ENCODE results near the gene GMPR2. TPM values are rescaled to one million over a fixed set of nuclear protein-coding genes. Genes with fewer than 3 reads are reported as not detected.
A peak's percentile ranks its signal among the peaks of the same experiment; 100 is the strongest.
"Not testable (repeated sequence)": the region's sequence is repeated elsewhere in the genome, so short reads cannot be mapped to it uniquely, and the experiment has no call there.

The GMPR2 gene
- total RNA-seq, 1 donor from 2014 or later, result 30.3 TPM

DNA sequence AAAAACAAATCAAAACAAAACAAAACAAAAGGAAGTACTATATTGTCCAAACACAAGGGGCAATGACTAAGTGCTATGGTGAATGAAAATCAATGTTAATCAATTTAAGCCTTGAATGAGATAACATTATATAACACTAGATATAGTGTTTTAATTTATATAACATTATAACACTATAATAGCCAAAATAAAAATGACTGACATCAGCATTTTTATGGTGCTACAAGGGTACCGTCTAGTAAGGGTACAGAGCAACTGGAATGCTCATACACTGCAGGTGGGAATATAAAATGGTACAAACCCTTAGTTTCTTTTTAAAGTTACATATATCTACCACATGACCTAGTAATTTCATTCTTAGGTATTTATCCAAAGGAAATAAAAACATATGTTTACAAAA, 6.3 kb upstream of the GMPR2 start:
- ATAC-seq, result no peak

DNA sequence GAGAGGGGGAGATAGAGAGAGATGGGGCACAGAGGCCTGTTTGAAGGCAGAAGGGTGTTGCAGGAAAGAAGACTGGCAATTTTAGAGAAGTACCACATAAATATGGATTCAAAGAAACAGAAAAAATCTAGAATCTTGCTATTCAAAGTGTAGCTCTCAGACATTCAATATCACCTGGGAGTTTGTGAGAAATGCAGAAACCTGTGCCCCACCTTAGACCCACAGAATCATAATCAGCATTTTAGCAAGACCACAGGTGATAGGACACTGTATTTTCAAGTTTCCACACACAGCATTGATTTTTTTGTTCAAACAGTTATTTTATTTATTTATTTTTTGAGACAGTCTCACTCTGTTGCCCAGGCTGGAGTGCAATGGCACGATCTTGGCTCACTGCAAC, 3.8 kb upstream of the GMPR2 start:
- ATAC-seq, result no peak
- DNase-seq (ENCODE audit: low spot score), result no peak

More for the DNA sequence above, 6.3 kb upstream of the GMPR2 start:
- no peak for DNase-seq (ENCODE audit: low spot score)

DNA sequence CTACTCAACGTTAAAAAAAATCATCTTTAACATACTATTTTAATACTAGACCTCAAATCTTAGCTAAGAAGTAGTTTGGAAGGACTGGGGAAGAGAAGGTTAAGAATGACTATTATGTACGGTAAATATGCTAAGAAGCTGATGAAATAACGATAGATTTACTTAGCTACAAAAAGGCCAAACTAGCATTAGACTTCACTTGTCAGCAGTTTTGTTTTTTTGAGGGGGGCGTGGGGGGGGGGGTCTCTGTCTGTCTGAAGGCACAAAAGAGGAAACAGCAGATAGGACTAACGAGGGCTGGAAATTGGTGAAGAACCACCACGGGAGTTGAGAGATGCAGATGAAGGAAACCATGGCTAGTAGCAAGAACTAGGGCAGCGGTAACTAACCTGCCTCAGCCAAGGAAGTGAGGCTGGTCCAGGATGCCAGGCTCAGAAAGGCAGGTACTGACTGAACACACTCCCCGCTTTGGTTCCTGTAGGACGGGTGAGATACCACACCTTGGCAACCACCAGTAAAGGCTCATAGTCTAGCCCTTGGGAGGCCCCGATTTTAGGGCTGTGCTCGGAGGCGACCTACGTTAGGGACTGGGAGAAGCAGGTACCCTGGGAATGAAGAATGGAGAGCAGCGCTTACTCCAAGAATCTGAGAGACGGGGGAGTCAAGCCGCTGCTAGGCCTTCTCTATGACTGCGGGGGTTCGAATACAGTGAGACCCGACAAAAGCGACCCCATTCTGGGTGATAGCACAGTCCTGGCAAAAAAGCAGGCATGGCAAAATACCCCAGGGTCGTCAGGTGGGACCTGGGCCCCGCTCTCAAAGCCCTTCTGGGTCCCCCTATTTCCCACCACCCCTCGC, 1.2 kb upstream of the GMPR2 start:
- ATAC-seq (no peak), DNase-seq (ENCODE audit: low spot score) (no peak)

DNA sequence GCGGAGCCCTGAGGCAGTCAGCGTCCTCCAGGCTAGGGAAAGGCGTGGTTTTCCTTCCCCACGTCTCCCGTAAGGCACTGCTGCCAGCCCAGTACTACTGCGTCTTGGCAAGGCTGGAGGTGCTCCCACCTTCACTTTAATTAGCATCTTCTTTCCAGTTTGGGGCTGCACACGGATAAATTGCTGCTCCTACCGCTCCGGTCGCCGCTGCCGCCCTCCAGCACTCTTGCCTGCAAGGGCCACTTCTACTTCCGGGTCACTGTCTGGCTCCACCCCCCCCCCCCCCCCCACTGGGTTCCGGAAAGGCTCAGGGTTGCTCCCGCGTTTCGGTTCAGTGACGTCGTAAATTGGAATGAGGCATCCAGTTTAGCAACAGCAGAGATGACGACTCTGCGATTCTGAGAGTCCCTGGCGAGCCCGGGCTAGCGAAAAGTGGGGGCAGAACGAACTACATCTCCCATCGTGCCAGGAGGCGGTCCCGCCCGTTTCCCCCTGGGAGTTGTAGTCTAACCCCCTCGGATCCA, 546 bp upstream of the GMPR2 start, which contains the start of gene NEDD8:
NEDD8 (minus strand) TSS at position 247 of the 524 bp plus-strand sequence; CDS start at position 147, 100 bp downstream.
- ATAC-seq (peak; percentile 91), DNase-seq (ENCODE audit: low spot score) (peak; percentile 91)

DNA sequence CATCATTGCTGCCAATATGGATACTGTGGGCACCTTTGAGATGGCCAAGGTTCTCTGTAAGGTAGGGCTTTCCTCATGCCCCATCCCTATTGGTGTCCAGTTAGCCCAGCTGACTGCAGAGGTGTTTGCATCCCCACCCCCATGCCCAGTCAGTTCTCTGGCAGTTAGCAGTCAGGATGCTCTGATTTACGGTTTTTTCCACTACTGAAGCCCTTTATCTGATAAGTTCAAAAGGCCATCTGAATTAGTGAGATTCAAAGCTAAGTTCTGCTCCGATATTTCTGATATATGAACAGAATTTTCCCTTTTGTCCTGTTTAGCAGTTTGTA, 773 bp downstream of the GMPR2 start:
- peak; percentile 37 for DNase-seq (ENCODE audit: low spot score)

DNA sequence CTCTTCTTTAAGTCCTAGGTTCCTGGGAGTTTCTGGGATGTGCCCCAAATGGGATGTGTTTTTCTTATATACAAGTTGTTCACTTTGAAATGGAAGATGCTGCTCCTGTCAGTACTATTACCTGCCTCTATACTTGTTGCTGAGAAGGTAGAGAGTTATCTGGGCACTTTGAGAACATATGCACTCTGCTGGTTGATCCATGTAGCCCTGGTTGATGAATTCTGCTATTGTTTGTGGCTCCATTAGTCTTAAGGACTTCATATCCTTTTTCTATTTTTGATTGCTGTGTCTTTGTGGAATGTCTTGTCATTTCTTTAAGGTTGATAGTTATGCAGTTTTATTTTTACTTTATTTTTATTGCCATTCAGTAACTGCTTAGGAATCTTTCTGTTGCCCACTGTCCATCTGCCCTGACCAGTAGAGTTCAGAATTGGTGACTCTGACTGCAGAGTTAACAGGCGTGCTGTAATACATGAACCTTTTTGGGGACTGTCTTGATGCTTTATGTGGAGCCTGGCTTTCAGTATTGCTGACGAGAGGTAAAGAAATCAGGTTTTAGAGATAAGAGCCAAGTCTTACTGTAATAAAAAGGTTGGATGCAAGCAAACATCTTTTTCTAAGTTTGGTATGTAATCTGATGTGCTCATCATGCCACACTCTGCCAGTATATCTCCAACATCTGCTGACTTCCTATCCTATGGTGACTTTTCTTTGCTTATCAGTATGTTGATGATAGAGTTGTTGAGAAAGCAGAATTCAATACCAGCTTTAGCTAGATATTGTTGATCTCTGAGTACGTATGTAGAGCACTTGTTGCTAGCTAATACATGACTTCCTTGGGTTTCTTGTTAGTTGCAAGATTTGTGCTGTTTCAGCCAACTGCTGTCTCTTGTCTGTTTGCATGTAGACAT, 1.6 kb downstream of the GMPR2 start:
- ATAC-seq (no peak), DNase-seq (ENCODE audit: low spot score) (no peak)

More for the DNA sequence above, 773 bp downstream of the GMPR2 start:
- no peak for ATAC-seq

DNA sequence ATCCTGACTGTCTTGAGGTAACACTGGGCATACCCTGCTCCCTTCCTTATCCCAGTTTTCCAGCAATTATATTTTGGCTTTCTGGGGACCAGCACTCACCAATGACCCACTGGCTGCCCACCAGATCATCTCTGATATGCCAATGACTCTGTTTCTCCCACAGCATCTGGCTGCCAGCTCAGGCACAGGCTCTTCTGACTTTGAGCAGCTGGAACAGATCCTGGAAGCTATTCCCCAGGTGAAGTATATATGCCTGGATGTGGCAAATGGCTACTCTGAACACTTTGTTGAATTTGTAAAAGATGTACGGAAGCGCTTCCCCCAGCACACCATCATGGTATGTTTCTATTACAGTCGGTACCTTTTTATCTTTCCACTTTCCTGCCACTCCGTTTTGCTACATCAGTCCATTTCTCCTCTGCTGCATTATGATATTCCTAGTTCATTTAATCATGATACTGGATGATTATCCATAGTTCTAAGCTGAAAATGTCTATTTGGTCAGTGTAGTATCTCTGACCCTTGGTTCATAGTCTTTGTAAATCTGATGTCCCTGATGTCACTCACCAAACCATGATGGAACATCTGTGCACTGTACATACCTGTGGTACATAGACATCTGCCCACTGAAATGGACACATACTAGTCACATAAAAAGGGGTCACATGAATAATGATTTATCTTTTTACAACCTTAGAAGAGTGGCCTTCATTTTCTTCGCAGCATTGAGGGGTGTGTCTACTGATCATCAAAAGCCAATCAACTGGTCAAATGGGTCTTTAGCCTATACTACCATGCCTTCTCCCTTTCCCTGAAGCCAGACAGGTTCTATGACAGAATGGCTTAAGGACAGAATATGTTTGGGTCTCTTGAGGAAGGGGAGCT, 3.3 kb downstream of the GMPR2 start:
- DNase-seq (ENCODE audit: low spot score) (peak; percentile 33), ATAC-seq (no peak)

DNA sequence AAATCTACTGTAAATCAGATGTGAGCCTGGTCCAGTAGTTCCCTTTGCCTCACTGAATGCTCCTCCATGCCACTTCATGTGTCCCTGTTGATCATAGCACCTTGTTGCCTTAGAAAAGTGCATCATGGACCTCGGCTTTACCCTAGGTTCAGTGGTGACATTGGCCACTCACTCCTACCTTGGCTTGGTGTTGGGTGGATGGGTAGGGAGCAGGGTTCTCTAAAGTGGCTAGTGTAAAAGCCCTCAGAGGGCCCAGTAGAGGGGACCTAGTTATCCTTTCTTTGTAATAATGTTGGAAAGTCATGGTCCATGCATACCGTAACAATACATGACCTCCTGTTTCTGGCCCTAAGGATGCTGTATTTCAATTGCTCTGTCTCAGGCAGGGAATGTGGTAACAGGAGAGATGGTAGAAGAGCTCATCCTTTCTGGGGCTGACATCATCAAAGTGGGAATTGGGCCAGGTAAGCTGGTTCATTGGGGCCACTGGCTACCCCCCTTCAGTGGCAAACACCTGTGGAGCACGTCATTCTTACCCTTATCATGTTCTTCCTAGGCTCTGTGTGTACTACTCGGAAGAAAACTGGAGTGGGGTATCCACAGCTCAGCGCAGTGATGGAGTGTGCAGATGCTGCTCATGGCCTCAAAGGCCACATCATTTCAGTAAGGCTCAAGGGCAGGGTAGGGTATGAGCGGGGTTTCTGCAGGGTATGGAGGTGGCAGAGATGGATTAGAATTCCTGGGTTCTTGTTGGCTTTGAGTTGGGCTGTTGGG, 4.1 kb downstream of the GMPR2 start:
- peak; percentile 31 for DNase-seq (ENCODE audit: low spot score)
- ATAC-seq, result no peak

DNA sequence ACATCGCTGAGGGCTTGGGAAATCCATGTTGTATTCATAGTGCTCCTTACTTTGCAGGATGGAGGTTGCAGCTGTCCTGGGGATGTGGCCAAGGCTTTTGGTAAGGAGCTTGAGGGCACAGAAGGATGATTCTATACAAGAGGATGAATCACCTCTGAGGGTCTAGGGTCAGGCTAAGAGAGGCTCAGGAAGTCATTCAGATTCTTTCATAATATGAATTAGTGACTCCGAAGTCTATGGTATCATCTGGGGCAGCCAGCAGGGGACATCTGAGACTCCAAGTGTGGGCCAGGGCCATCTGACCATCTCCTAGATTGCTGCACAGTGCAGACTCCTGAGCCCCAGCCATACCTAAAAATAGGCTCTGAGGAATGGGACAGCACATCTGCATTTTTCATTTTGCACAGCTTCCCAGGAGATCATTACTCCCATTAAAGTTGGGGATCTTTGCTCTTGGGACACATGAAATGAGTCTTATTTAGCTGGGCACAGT, 4.8 kb downstream of the GMPR2 start:
- ATAC-seq, result no peak
- DNase-seq (ENCODE audit: low spot score), result no peak

DNA sequence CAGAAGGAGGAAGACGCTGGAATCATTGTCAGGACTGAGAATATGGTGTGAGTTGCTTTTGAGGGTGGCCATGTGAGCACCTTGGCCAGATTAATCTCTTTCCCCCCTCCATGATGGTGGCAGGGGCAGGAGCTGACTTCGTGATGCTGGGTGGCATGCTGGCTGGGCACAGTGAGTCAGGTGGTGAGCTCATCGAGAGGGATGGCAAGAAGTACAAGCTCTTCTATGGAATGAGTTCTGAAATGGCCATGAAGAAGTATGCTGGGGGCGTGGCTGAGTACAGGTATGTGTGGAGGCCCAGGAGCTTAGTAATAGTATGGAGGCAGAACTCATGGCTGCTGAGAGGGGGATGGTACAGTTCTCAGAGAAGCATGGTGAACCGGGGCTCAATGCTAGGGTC, 5.4 kb downstream of the GMPR2 start:
- DNase-seq (ENCODE audit: low spot score) (peak; percentile 40), ATAC-seq (no peak)

DNA sequence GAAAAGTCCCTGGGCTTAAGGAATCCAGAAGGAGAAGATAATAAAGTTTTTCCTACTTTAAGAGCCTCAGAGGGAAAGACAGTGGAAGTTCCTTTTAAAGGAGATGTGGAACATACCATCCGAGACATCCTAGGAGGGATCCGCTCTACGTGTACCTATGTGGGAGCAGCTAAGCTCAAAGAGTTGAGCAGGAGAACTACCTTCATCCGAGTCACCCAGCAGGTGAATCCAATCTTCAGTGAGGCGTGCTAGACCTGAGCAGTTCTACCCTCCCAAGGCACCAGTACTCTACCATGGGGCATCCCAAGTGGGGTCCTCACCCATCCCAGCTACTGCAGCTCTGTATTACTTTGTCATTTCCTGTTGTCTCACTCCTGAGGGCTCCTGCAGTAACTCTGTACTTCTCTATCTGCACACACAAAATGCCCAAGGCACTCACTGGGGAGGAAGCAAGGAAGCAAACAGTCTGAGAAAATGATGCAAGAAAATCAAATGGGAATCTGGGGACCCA, 5.9 kb downstream of the GMPR2 start:
- peak; percentile 41 for DNase-seq (ENCODE audit: low spot score)
- no peak for ATAC-seq

DNA sequence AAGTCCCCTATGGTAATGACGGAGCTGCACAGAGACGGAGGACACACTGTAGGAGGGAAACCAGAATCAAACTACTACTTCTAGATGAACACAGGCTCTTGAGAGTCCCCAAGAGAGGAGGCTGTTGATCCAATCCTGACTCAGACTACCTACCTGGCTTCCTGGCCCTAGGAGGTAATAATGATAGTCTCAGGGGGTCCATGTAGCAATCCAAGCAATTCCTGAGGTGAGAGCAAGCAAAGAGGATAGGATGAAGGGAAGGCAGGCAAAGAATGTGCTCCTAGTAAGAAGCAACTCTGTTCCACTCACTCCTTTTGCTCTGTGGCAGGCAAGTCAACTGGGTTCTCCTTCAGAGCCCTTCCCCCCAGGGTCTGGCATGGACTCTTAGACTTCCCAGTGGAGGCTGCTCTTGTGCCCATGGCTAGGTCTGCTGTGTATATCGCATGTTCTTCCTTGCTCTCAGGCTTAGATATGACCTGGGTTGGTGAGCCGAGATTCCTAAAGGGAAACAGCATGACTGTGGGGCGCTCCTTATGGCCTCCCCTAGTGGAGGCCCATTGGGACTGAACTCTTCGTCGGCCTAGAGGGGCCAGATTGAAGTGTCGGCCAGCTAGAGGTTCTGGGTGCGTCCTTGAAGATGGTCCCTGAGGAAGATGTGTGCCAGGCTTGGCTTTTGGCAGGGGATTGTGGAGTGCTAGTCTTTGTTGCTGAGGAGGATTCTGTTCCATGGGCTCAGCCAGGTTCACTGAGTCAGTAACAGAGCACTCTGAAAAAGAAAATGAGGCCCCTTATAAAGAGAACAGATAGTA, 7.6 kb downstream of the GMPR2 start:
- peak; percentile 41 for DNase-seq (ENCODE audit: low spot score)

DNA sequence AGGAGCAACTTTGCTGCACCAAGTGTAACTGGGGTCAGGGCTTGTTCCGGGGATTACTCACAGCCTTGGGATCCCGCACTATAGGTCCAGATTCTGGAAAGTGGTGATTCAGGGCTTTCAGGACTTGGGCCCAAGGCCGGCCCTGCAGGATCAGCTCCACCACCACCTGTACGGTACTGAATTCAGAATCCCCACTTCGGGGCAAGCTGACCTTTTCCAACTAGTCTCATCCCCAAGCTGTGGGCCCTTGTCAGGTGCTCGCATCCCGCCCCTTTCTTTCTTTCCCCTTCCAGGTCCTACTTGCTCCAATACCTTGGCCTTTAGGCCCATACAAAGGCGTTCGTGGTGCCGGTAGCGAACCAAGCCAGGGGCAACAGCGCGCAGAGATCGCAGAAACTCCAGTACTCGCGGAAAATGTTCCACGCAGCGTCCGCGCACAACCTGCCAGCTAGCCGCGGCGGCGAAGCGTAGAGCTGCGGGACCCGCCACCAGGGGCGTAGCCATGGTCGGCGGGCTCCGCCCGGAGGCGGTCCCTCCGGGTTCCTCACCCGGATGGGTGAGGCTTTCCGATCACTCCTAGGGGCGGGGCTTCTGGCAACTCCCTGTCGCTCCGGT, 9.2 kb downstream of the GMPR2 start:
- DNase-seq (ENCODE audit: low spot score), result peak; percentile 94
- peak; percentile 91 for ATAC-seq

More for the DNA sequence above, 7.6 kb downstream of the GMPR2 start:
- ATAC-seq, result no peak

DNA sequence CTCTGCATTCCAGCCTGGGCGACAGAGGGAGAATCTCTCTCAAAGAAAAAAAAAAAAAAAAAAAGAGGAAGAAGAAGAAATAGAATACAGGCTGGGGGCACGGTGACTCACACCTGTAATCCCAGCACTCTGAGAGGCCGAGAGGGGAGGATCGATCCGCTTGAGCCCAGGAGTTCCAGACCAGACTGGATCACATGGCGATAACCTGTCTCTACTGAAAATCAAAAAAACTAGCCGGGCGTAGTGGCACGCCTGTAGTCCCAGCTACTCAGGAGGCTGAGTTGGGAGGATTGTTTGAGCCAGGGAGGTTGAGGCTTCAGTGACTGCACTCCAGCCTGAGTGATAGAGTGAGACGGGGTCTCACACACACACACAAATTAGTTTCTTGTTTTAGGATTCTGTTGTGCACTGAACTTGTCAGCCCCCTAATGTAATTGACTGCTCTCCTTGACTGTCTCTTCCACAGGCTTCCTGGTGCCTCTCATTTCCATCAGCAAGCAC, 10.7 kb downstream of the GMPR2 start:
- DNase-seq (ENCODE audit: low spot score) (no peak), ATAC-seq (no peak)

DNA sequence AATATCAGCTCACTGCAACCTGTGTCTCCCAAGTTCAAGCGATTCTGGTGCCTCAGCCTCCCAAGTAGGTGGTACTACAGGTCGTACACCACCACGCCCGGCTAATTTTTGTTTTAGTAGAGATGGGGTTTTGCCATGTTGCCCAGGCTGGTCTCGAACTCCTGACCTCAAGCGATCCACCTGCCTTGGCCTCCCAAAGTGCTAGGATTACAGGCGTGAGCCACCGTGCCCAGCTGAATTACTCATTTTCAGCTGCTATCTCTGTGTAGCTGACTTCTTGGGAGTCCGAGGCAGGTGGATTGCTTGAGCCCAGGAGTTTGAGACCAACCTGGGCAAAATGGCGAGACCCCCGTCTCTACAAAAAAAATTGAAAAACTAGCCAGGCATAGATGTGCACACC, 12.6 kb downstream of the GMPR2 start:
- ATAC-seq, result not testable (repeated sequence)
- DNase-seq (ENCODE audit: low spot score), result peak; percentile 29

DNA sequence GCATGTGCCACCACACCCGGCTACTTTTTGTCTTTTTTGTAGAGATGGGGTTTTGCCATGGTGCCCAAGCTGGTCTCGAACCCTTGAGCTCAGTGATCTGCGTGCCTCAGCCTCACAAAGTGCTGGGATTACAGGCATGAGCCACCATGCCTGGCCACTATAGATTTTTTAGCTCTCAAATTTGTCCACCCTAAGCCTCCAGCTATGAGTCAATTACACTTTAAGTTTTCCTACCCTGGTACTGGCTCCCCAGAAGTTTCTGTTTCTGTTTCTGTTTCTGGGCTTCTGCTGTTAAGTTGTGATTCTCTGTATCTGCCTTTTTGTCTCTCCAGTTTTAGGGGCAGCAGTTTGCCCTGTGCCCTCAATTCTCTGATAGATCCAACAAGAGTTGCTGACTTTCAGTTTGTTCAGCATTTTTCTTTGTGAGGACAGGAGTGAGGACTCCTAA, 14.1 kb downstream of the GMPR2 start:
- ATAC-seq (no peak), DNase-seq (ENCODE audit: low spot score) (no peak)

DNA sequence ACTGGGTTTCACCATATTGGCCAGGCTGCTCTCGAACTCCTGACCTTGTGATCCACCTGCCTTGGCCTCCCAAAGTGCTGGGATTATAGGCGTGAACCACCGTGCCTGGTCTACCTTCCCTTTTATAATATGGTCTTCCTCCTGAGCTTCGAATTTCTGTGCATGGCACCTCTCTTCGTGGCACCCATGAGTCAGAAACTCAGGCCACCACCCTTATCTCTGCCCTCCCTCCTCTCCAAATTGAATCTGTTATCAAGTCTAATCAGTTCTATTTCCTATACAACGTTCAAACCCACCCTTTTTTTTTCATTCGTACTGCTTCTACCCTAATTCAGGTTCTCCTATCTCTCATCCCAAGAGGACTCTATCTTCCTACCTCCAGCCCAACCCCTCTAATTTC, 14.7 kb downstream of the GMPR2 start:
- DNase-seq (ENCODE audit: low spot score) (no peak), ATAC-seq (no peak)

Data from left lobe of liver (tissue), 2 donors.